ENCODE measurements around the gene SYNE1. TPM values are rescaled to one million over a fixed set of nuclear protein-coding genes. Genes with fewer than 3 reads are reported as not detected.

Gene SYNE1
- total RNA-seq, 1 experiment from 2014 or later = 3.0 TPM

- Histone ChIP-seq H3K79me1 (ENCODE audit: insufficient read depth, low read depth, low read length, poor library complexity, severe bottlenecking) (no peaks in the 10 kb centered on the region), H3K23me2 (ENCODE audit: insufficient read length, low read depth, low read length, poor library complexity, severe bottlenecking) (no peaks in the 10 kb centered on the region), H4K91ac (ENCODE audit: insufficient read length, low read depth, low read length) (no peak overlapping the region), H4K8ac (replicated peaks; ENCODE audit: insufficient read length, low read depth, low read length) (no peak overlapping the region), H4K20me1 (ENCODE audit: control insufficient read depth, insufficient read depth, insufficient read length) (no peaks in the 10 kb centered on the region), H3K79me2 (ENCODE audit: insufficient read depth, low read length) (no peaks in the 10 kb centered on the region), H3K14ac (ENCODE audit: insufficient read depth, low read length) (no peak overlapping the region), H2AFZ (ENCODE audit: low read length) (no peak overlapping the region), H3K9ac (ENCODE audit: extremely low read depth, insufficient read length, low read length) (no peak overlapping the region), H3K4me2 (ENCODE audit: insufficient read depth, insufficient read length, low read length) (no peak overlapping the region), H2BK15ac (ENCODE audit: low read depth, low read length) (no peak overlapping the region), H4K5ac (ENCODE audit: insufficient read length, low read depth, low read length) (no peak overlapping the region), H3K4me1 (ENCODE audit: insufficient read depth, low read length) (no peaks in the 10 kb centered on the region), H2BK20ac (ENCODE audit: low read depth, low read length, poor library complexity, severe bottlenecking) (no peak overlapping the region), H3K56ac (ENCODE audit: insufficient read length, low read depth, low read length) (no peak overlapping the region), H3K18ac (ENCODE audit: insufficient read length, low read depth, low read length) (no peak overlapping the region), H3K27ac (ENCODE audit: insufficient read length, low read depth, low read length) (no peak overlapping the region), H3K9me3 (ENCODE audit: control insufficient read depth, low read depth, low read length) (no peaks in the 10 kb centered on the region), H2AK5ac (ENCODE audit: insufficient read length, low read length) (no peak overlapping the region), H3K23ac (ENCODE audit: insufficient read length, low read depth, low read length) (no peak overlapping the region), H2BK120ac (ENCODE audit: low read depth, low read length, poor library complexity, severe bottlenecking) (no peak overlapping the region), H2BK12ac (ENCODE audit: insufficient read length, low read depth, low read length) (no peak overlapping the region), H3K27me3 (ENCODE audit: insufficient read depth, low read length) (no peaks in the 10 kb centered on the region), H2BK5ac (ENCODE audit: insufficient read length, low read length) (no peak overlapping the region), H3K4ac (ENCODE audit: low read depth, low read length) (no peak overlapping the region), H3T11ph (ENCODE audit: low read length) (no peak overlapping the region)
- WGBS (ENCODE audit: extremely low coverage, insufficient read length, low lambda C conversion rate) = no CpG with 5 or more reads among the region's 1 CpG
- Mint-ChIP-seq H3K9me3 (no peaks in the 10 kb centered on the region), H3K4me1 (peaks cover 2 to 3% of the 10 kb centered on the region in 2 experiments; a peak in 2 of 4 replicates), H3K4me3 (no peak overlapping the region), H3K27me3 (ENCODE audit: low read depth) (no peaks in the 10 kb centered on the region), H3K27ac (no peak overlapping the region), H3K36me3 (ENCODE audit: insufficient read depth in 1 of 3, low read depth in 3 of 3) (no peaks in the 10 kb centered on the region)
- no peak for DNase-seq
- TF ChIP-seq CTCF (conservative IDR thresholded peaks at IDR 0.05) = no peak
Observed at GRCh38 chr6:152356016-152356415, 281.1 kb downstream of the SYNE1 start.
